NT2/D1 (cell line): ENCODE data around the gene XAGE1A.
"Not testable (repeated sequence)": the region's sequence is repeated elsewhere in the genome, so short reads cannot be mapped to it uniquely, and the experiment has no call there.

ENCODE experiments used
- DNase-seq: peaks from one replicate; pipeline ENCODE4 v3.0.0-alpha.2; 2011; ENCODE audit warnings: low read depth, low spot score
- H3K27me3 ChIP-seq: 2 replicates; pipeline ENCODE4 v1.6.0; 2011; ENCODE audit warnings: mild to moderate bottlenecking; ENCODE audit not compliant: insufficient read length, insufficient read depth
- H3K36me3 ChIP-seq: 2 replicates; pipeline ENCODE4 v1.6.1; 2011; ENCODE audit warnings: mild to moderate bottlenecking, low read length, mixed read lengths; ENCODE audit not compliant: insufficient read depth, insufficient read length
- H3K4me1 ChIP-seq: 2 replicates; pipeline ENCODE4 v1.5.1; 2011; ENCODE audit not compliant: insufficient read depth, insufficient read length
- H3K4me3 ChIP-seq: 2 replicates; pipeline ENCODE4 v1.5.1; 2011; ENCODE audit warnings: low read depth; ENCODE audit not compliant: insufficient read length
- H3K9ac ChIP-seq: 2 replicates; pipeline ENCODE4 v1.6.0; 2011; ENCODE audit warnings: low read depth; ENCODE audit not compliant: insufficient read length
- H3K9me3 ChIP-seq: 2 replicates; pipeline ENCODE4 v1.5.1; 2011; ENCODE audit warnings: mild to moderate bottlenecking, low read length; ENCODE audit not compliant: insufficient read depth
- SUZ12 ChIP-seq: IDR thresholded peaks from 2 replicates; pipeline ENCODE4 v1.6.1; 2011; ENCODE audit not compliant: insufficient read length, insufficient read depth; ENCODE audit errors: extremely low read depth
- YY1 ChIP-seq: IDR thresholded peaks from 2 replicates; pipeline ENCODE4 v1.6.1; 2011; ENCODE audit not compliant: insufficient read length, insufficient read depth
- ZNF274 ChIP-seq: IDR thresholded peaks from 2 replicates; pipeline ENCODE4 v1.6.1; 2011; ENCODE audit warnings: mild to moderate bottlenecking, low read depth, low read length

XAGE1A gene

GRCh38 chrX:52495545-52496418 is at the start of gene XAGE1A:
XAGE1A (plus strand) TSS chrX:52495808; CDS start chrX:52497362, 1,554 bp downstream.
- H3K27me3 ChIP-seq, DNase-seq, H3K4me1 ChIP-seq, H3K9me3 ChIP-seq, H3K4me3 ChIP-seq, H3K9ac ChIP-seq, H3K36me3 ChIP-seq: not testable (repeated sequence)

GRCh38 chrX:52452031-52452430 is 43.6 kb upstream of the XAGE1A start:
- not testable (repeated sequence) for H3K4me3 ChIP-seq, H3K4me1 ChIP-seq, H3K9me3 ChIP-seq, H3K9ac ChIP-seq, DNase-seq, H3K27me3 ChIP-seq, H3K36me3 ChIP-seq

GRCh38 chrX:52471301-52471700 is 24.3 kb upstream of the XAGE1A start:
- H3K9me3 ChIP-seq, H3K9ac ChIP-seq, DNase-seq, H3K4me1 ChIP-seq, H3K36me3 ChIP-seq, H3K4me3 ChIP-seq, H3K27me3 ChIP-seq: not testable (repeated sequence)

- not testable (repeated sequence) for H3K4me3 ChIP-seq, H3K36me3 ChIP-seq, H3K27me3 ChIP-seq, H3K4me1 ChIP-seq, H3K9me3 ChIP-seq, H3K9ac ChIP-seq, DNase-seq
Measured at GRCh38 chrX:52496419-52496772, 788 bp downstream of the XAGE1A start.

GRCh38 chrX:52501362-52501761 is 5.8 kb downstream of the XAGE1A start:
- H3K27me3 ChIP-seq, H3K9me3 ChIP-seq, DNase-seq, H3K9ac ChIP-seq, H3K36me3 ChIP-seq, H3K4me3 ChIP-seq, H3K4me1 ChIP-seq: not testable (repeated sequence)

- Histone ChIP-seq H3K4me1 (no peaks in the 10 kb centered on the region), H3K36me3 (no peaks in the 10 kb centered on the region), H3K9me3 (no peaks in the 10 kb centered on the region), H3K9ac (no peak overlapping the region), H3K4me3 (no peak overlapping the region), H3K27me3 (no peaks in the 10 kb centered on the region)
- no peak for DNase-seq
- no peak for TF ChIP-seq ZNF274
- no peak for TF ChIP-seq SUZ12
- TF ChIP-seq YY1, result no peak
Measured at GRCh38 chrX:52504551-52504950, 8.9 kb downstream of the XAGE1A start.

GRCh38 chrX:52507331-52507730 is 11.7 kb downstream of the XAGE1A start:
- DNase-seq, result no peak
- H3K4me1 ChIP-seq, result no peaks in the 10 kb centered on the region
- H3K4me3 ChIP-seq, result no peak overlapping the region
- no peaks in the 10 kb centered on the region for H3K27me3 ChIP-seq
- H3K36me3 ChIP-seq, result no peaks in the 10 kb centered on the region
- TF ChIP-seq YY1, result no peak
- TF ChIP-seq SUZ12, result no peak
- no peaks in the 10 kb centered on the region for H3K9me3 ChIP-seq
- H3K9ac ChIP-seq, result no peak overlapping the region

GRCh38 chrX:52509916-52510315 is 14.3 kb downstream of the XAGE1A start:
- Histone ChIP-seq H3K4me3 (no peak overlapping the region), H3K9ac (no peak overlapping the region), H3K36me3 (no peaks in the 10 kb centered on the region), H3K4me1 (no peaks in the 10 kb centered on the region), H3K9me3 (no peaks in the 10 kb centered on the region), H3K27me3 (no peaks in the 10 kb centered on the region)
- TF ChIP-seq ZNF274 (no peak), SUZ12 (no peak), YY1 (no peak)
- DNase-seq, result no peak

GRCh38 chrX:52511126-52511525 is 15.5 kb downstream of the XAGE1A start:
- DNase-seq, H3K4me3 ChIP-seq, H3K27me3 ChIP-seq, H3K9me3 ChIP-seq, H3K4me1 ChIP-seq, H3K36me3 ChIP-seq, H3K9ac ChIP-seq: not testable (repeated sequence)

GRCh38 chrX:52516110-52516986 is 20.7 kb downstream of the XAGE1A start:
- not testable (repeated sequence) for DNase-seq

GRCh38 chrX:52516987-52517325 is 21.3 kb downstream of the XAGE1A start, which contains the start of gene XAGE1B:
XAGE1B (minus strand) TSS chrX:52517063; CDS start chrX:52515527, 1,536 bp downstream.
- H3K27me3 ChIP-seq, H3K36me3 ChIP-seq, H3K4me3 ChIP-seq, H3K9me3 ChIP-seq, DNase-seq, H3K4me1 ChIP-seq, H3K9ac ChIP-seq: not testable (repeated sequence)

More at GRCh38 chrX:52516110-52516986, 20.7 kb downstream of the XAGE1A start:
- H3K36me3 ChIP-seq, H3K4me1 ChIP-seq, H3K9ac ChIP-seq, H3K4me3 ChIP-seq, H3K9me3 ChIP-seq, H3K27me3 ChIP-seq: not testable (repeated sequence)
